ENCODE data around the gene UNKL. TPM values are rescaled to one million over a fixed set of nuclear protein-coding genes. Genes with fewer than 3 reads are reported as not detected.

The UNKL gene
- total RNA-seq, 1 donor from 2014 or later, result 10.1 TPM

DNA sequence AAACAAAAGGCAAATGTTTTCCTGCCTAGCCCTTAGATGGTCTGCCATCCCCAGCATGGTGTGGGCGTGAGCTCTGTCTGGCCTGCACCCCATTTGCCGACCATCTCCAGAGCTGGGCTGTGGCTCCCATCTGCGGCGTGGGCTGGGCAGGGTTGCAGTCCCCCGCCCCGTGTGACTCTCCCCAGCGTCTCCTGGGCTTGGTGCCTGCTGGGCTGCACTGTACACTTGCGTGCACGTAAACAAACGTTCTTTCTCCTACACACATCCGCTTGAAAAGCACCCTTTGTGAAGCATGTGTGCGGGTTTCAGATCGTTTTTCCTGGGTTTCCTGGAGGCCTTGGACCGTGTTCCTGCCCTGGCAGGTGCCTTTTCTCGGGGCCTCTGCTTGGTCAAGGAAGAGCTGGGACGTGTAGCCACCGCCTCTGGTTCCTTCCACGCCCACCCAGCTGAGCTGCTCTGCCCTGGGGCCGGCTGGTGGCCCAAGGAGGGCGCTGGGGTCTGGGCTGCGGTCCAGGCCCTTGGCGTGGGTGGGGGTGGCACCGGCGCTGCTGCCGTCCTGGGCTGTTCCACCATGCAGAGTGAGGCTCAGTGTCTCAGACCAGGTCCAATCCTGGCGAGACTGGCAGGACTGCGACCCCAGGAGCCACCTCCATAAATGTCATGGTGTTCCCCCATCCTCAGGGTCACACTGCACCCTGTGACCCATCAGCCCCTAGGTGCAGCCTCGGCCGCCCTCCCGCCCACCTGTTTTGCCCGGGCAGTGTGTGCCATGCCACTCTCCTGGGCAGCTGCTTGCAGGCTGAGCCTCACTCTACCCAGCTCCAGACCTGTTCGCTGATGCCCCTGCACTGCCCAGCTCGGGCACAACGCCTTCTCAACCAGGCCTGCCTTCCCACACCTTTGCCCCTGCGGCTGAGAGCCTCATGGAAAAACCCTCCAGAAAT, 90.9 kb downstream of the UNKL start:
- peak; percentile 48 for DNase-seq

DNA sequence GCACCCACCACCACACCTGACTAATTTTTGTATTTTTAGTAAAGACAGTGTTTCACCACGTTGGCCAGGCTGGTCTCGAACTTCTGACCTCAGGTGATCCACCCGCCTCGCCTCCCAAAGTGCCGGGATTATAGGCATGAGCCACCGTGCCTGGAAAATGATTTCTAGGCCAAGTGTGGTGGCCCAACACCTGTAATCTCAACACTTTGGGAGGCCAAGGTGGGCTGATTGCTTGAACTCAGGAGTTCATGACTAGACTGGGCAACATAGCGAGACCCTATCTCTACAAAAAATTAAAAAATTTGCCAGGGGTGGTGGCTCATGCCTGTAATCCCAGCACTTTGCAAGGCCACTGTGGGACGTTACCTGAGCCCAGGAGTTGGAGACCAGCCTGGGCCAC, 92.1 kb downstream of the UNKL start:
- DNase-seq, result no peak

DNA sequence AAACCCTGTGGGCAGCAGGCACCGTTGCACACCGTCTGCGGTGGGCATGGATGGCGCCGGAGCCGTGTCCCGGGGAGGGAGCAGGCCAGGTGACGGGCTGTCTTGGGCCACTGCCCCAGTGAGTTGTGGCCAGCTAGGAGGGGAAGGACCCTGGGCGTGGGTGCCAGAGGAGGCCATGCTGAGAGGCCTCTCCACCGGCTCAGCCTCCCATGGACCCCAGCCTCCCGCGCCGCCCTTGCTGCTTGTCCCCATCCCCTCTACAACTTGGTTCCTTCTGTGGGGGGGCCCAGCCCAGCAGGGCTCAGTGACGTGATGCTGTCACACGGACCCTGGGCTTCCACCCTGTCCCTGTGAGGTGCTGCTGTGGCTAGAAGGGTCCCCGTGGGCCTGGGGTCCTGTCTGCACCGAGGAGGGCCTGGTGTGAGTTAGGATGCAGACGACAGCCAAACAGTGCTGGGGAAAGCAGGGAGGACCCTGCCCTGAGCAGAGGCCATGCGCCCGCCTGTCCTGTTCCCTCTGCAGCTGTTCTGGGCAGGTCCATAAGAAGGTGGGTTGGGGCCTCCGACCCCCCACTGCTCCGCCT, 93.8 kb downstream of the UNKL start:
- DNase-seq, result no peak

DNA sequence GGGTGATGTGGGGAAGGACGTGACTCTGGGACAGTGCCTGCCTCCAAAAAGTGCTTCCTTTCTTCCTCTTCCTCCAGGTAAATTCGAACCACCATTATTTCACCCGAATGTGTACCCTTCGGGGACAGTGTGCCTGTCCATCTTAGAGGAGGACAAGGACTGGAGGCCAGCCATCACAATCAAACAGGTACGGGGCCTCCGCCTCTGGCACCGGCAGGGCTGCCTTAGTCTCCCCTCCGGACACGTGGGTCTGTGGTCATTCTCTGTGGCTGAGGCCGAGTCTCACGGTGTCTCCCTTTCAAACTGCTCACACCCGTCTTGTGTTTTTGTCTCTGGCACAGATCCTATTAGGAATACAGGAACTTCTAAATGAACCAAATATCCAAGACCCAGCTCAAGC, 94.4 kb downstream of the UNKL start:
- no peak for DNase-seq

DNA sequence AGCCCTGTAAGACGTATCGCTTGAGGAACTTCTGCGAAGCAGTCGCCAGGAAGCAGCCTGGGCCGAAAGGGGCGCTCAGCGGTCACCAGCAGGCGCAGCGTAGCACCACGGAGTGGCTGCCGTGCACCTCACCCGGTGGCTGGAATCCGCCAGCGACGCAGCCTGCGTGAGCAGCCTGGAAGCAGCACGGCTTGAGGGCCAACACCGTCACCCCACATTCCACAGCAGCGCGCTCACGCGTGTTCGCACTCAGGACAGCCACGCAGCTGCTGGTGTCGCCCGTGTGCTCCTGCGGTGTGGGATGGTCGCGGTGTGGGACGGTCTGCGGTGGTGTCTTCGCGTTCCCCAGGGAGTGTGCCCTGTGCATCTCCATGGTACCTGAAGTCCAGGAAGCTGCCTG, 95.5 kb downstream of the UNKL start:
- no peak for DNase-seq

DNA sequence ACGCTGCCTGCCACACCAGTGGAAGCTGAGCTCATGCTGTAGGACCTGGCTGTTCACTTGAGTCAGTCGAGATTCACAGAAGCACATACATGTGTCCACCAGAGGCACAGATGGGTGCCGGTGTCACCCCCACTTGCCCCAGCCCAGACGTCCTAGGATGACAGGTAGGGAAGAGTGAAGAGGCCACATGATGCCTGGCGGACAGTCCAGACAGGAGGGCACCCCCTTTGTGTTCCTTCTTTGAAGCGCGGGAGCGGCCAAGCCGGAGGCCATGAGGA, 96.3 kb downstream of the UNKL start:
- no peak for DNase-seq

DNA sequence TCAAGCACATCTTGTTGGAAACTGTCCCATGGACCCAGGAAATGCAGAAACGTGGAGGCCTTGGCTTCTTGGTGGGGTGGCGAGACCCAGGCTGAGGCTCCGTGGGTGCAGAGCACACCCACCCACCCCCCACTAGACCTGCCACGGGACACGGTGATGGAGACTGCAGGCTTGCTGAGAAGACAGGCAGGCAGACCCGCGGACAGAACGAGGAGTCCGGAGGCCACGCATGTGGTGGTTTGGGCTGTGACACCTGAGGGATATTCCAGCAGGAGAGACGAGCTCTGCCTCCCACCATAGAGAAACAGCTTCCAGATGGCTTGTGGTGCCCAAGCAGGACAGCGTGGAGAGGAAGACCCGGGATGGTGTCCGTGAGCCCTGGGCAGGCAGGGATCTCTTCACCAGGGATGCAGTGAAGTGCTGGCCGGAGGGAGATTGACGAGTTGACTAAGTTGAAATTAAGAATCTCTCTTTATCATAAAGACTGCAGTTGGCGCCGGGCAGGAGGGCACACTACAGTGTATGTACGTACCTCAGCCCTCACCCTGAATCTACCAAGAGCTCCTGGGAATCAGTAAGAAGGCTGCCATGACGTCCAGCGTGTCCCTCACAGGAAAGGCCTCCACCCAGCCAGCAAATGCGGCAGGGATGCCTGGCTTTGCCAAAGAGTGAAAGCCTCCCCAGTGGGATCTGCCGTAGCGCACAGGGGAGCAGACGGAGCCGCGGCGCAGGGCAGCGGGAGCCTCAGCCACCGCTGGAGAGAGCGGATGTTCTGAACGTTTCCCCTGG, 96.8 kb downstream of the UNKL start:
- DNase-seq, result no peak

DNA sequence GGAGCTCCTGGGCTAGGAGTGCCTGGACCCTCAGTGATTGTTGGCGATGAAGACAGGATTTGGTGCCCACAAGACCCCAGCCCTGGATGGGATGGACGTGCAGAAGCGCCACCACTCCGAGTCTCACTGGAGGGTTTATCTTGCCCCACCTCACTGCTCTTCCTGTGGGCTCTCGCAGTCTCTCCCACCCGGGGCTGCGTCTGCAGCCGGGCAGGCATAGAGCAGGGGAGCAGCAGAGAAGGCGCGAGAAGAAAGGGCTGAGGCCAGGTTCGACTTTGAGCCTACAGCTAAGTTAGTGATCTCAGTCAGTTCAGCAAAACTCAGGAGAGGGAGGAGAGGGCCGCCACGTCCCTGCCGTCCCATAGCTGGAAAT, 98.5 kb downstream of the UNKL start:
- no peak for DNase-seq

DNA sequence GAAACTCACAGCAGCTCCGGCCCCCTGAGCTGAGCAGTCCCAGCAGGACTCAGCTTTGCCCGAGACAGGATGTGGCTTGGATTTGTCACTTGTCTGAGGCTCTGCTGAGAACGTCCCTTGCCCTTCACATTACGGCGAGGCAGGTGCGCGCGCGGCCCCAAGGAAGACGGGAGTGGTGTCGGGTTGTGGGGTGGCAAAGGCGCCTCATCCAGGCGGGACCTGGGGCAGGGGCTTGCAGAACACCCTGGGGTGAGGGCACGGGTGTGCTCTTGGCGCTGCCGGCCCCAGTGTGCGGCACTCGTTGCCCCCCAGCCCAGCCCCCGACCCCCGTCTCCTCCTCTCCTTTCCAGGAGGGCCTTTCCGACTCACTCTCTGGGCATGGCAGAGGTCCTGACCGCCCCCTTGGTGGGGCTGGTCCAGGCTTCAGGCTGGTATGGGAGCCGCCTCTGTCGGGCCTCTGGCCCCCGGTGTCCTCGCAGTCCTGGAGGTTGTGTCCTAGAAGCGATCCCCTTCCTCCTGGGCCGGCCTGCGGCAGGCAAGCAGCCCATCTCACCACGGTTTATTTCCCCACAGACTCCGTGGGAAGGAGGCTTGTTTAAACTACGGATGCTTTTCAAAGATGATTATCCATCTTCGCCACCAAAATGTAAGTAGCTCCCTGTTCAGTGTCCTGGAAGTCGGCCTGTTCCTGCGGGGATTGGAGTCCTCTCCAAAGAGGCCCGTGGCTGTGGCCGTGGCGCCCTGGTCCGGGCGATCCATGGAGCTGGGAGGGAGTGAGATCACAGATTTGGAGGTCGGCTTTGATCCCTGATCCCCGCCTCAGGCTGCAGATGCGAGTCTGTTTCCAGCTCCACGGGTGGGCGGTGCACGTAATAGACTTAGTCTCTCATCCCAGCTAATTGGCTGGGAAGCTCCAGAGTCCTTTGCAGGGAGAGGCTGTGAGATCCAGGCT, 99.1 kb downstream of the UNKL start:
- no peak for DNase-seq

DNA sequence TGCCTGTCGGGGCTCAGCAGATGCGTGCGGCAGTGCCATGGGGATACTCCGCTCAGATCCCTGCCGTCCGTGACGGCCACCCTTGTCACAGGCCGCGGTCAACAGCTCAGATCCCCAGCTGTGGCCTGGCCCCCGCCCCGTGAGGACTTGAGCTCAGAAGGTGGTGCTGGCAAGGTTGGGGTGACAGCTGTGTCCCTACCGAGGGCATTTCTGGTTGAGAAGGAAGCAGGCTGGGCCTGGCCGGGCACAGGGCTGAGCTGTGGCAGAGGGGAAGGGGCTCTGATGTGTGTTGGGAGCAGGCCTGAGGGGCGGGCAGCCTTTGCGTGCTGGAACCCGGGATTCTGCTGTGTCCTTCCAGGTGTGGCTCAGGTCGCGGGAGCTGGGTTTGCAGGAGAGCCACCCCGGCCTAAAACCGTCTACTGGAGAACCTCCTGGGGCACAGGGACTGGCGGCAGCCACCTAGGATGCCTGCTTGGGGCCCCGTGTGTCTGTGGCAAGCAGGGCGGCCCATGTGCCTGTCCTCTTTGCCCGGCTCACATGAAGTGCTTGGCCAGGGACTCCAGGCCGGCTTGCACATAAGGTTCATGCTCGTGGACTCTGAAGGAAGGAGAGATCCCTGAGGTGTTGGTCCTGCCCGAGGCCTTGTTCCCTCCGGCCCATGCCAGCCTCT, 100.0 kb downstream of the UNKL start:
- no peak for DNase-seq

DNA sequence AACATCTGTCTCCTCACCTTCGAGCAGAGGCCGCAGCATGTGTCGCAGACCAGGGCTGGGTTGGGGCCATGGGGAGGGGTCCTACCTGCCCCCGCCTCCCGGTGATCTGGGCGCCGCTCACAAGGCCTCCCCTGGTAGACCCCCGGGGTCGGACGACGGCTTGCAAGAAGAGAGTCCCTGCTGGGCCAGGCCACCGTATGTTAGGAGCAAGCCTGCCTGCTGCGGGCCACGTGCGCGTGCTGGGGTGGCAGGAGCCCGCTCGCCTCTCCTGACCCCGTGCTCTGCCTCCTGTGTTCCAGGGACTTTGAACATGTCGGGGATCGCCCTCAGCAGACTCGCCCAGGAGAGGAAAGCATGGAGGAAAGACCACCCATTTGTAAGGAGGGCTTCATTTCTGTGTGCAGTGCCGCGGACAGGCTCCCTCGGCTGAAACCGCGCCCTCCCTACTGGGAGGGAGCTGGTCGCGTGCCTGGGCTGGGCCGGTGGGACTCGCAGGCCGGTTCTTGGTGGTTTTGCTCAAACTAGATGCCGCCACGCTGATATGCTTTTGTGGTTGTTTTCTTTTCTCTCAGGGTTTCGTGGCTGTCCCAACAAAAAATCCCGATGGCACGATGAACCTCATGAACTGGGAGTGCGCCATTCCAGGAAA, 100.7 kb downstream of the UNKL start:
- DNase-seq, result no peak

Other genes starting within 250 kb of the UNKL start
- gene TPSG1, start 189.4 kb downstream of the UNKL start, total RNA-seq, result not detected
- not detected for gene TPSB2, start 184.5 kb downstream of the UNKL start, total RNA-seq
- gene TPSAB1, start 174.0 kb downstream of the UNKL start, total RNA-seq, result not detected
- not detected for gene TPSD1, start 158.6 kb downstream of the UNKL start, total RNA-seq
- gene UBE2I, start 105.1 kb downstream of the UNKL start, total RNA-seq, result 42.7 TPM
- gene BAIAP3, start 81.1 kb downstream of the UNKL start, total RNA-seq, result 5.8 TPM
- 36.8 TPM for gene TSR3, start 62.8 kb downstream of the UNKL start, total RNA-seq
- 15.0 TPM for gene GNPTG, start 62.8 kb downstream of the UNKL start, total RNA-seq
- gene UQCC4, start 6.0 kb upstream of the UNKL start, total RNA-seq, result 11.2 TPM
- gene PERCC1, start 16.4 kb upstream of the UNKL start, total RNA-seq, result not detected
- 0.16 TPM for gene CCDC154, start 29.9 kb upstream of the UNKL start, total RNA-seq
- gene CLCN7, start 60.3 kb upstream of the UNKL start, total RNA-seq, result 29.2 TPM
- not detected for gene PTX4, start 74.2 kb upstream of the UNKL start, total RNA-seq
- gene TELO2, start 78.7 kb upstream of the UNKL start, total RNA-seq, result 11.7 TPM
- 2.5 TPM for gene TMEM204, start 119.0 kb upstream of the UNKL start, total RNA-seq
- 51.0 TPM for gene IFT140, start 197.4 kb upstream of the UNKL start, total RNA-seq
- gene CRAMP1, start 197.7 kb upstream of the UNKL start, total RNA-seq, result 8.0 TPM

All from occipital lobe (tissue), 2 donors.